GM21825 (cell line): Measurements from ENCODE around the gene MYOCD.

Experiments
- ATAC-seq: cut with Tn5 transposase; IDR thresholded peaks from one replicate; pipeline ENCODE4 v1.9.1; 2021; ENCODE audit warnings: mild to moderate bottlenecking, moderate library complexity; ENCODE audit not compliant: unreplicated experiment

Gene MYOCD

DNA sequence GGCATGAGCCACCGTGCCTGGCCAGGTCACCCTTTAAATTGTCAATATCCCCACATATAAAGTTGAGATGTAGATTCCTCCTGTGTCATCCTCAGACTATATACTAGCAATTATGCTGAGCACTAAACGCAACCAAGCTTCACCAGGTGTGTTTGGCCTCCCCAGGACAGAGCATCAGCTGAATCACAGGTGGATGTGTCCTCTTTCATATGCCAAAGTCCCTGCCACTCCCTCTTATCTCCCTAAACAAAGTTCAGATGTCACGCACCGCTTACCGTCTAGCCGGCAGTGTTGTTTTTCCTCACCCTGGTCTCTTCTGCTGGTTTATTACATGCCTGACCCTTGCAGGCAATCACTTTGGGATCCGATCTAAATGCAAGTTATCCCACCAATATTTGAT, 79.8 kb downstream of the MYOCD start:
- ATAC-seq: no peak

DNA sequence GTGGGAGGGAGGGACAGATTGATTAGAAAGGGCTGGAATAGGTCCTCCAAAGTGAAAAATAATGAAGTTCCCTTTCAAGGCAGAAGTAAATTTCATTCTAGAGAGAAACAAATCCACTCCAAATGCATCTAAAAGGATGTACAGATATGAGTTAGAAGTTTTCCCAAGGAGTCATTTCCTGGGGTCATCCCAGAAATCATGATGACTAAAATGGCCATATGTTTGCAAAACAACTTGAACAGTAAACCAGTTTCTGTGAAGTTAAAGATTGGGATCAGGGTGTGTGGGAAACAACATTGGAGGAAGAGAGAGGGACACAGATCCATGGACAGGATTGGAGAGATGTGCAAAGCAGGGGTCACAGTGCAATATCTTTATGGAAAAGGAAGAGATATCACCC, 91.1 kb downstream of the MYOCD start:
- ATAC-seq: no peak

DNA sequence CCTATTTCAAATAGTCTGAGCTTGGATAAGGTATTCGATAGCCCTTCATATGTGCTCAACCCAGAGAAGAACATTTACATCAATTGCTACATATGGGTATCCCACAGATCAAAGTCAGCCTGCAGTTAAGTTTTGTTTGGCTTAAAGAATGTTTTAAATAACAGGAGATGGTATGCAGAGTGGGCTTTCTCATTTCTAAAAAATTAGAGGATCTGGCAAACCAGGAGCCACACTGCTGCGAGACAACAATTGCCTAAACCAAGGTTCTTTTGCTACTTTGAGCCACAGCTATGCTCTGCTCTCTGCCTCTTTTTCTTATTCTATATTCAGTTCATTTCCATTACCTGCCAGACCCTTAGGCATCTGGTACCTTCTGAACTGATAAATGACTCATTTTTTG, 93.4 kb downstream of the MYOCD start:
- no peak for ATAC-seq

DNA sequence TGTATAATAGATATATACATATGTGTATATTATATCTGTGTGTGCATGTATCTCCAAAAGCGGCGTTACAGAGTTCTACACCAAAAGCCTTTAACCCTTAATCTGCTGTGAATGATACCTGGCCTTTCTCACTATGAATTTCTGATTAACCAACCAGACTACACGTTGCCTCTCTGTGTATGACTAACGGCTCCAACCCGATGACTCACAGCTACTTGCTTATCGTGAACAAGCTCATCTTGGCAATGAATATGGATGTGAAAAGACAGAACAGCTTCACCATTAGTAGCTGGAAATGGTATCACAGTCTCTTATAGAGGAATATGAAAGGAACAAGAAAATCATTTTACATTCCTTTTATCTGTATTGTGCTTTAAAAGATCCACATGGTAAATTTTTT, 99.9 kb downstream of the MYOCD start:
- no peak for ATAC-seq

DNA sequence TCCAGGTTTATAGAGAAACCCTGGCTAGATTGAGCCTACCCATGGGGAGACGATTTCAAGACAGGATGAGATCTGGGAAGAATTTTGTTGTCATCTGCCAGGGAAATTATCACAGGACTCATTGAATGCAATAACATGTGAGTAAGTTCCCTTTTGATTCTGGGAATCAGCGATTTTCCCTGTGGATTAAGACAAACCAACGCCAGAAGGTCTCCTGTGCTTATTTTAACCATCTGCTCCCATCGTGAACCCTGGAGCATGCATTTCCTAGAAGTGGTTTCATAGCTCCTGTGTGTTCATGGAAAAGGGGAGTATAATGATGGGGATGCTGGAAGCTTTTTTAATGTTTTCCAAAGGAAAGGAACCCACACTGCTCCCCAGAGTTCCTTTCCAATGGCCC, 102.6 kb downstream of the MYOCD start:
- no peak for ATAC-seq

DNA sequence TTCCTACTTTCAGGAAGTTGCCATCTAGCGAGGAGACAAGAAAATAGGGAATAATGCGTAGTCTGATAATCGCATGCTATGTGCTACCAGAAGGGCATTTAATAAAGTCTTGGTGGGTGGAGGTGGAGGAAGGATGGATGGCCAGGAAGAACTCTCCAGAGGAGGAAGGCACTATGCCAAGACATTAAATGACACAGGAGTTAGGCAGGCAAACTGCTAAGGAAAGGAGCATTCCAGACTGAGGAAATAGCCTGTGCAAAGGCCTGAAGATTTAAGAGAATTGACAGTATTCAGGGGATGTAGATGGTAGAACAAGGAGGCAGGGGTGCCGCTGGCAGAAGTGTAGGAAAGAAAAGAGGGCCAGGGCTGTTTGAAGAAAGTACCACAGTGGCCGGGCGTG, 104.3 kb downstream of the MYOCD start:
- ATAC-seq: no peak

DNA sequence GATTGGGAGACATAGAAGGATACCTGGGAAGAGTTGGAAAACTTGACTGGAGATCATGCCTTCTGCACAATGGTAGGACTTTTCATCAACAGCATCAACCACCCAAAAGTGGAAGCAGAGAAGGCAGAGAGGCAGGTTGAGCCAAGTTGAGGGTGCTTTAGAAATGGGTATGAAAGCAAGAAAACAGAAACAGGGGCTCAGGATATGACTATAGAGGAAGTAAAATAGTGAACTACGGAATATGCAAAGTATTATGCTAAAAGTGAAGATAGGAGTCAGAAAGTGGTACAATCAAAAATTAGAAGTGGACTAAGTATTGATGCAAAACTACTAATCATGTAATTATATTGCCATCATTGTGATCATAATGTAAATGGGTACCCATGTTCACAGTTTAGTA, 107.5 kb downstream of the MYOCD start:
- ATAC-seq: no peak

DNA sequence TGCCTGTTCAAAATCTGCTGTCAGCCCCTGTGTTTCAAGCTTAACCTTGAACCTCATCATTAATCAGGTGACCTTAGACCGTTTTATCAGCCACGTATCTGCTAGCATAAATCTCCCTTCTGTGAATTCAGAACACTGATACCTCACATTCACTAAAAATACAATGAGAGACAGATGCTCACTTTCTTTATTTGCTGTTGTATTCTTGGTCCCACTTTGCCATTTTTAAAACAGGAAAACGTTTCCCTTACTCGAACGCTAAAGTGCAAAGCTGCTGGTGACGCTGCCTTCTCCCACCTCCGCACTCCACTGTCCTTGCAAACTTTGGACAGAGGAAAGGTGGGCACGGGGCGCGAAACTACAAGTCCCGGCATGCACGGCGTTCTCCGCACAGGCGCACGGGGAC, 123.4 kb downstream of the MYOCD start:
- peak; percentile 91 for ATAC-seq

DNA sequence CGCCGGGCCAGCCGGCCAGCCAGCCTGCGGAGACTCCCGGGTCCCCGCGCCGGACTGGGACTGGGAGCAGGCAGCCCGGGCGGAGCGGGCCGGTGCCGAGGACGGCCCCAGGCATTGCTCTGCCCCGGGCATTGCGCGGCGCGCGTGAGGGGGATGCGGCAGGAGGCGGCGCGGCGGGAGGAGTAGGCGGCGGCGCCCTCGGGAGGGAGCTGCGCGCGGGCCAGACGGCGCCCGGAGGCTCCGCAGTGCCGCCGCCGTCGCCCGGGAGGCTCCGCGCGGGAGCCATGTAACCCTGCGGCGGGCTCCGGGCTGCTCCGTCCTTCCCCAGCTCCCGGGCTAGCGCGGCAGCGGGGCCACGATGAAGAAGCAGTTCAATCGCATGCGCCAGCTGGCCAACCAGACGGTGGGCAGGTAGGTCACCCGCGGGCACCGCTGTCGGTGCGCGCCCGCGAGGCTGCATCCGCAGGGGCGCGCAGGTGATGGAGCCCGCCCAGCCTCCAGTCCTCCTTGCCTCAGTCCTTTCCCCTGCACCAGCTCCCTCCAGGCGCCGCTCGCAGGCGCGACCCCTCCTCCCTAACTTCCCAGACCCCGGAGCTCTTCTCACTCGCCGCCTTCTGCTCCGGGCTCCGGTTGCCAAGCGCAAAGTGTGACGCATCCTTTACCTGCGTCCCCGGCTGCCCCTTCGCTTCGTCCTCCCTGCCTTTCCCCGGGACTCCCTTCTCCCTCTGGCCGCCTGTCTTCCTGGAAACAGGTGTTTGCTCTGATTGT, 124.0 kb downstream of the MYOCD start, which contains the start of gene ARHGAP44:
Gene ARHGAP44, plus strand, starts transcription at position 18 of the 768 bp plus-strand sequence. Its CDS starts 341 bp downstream, at position 359.
- peak; percentile 75 for ATAC-seq

DNA sequence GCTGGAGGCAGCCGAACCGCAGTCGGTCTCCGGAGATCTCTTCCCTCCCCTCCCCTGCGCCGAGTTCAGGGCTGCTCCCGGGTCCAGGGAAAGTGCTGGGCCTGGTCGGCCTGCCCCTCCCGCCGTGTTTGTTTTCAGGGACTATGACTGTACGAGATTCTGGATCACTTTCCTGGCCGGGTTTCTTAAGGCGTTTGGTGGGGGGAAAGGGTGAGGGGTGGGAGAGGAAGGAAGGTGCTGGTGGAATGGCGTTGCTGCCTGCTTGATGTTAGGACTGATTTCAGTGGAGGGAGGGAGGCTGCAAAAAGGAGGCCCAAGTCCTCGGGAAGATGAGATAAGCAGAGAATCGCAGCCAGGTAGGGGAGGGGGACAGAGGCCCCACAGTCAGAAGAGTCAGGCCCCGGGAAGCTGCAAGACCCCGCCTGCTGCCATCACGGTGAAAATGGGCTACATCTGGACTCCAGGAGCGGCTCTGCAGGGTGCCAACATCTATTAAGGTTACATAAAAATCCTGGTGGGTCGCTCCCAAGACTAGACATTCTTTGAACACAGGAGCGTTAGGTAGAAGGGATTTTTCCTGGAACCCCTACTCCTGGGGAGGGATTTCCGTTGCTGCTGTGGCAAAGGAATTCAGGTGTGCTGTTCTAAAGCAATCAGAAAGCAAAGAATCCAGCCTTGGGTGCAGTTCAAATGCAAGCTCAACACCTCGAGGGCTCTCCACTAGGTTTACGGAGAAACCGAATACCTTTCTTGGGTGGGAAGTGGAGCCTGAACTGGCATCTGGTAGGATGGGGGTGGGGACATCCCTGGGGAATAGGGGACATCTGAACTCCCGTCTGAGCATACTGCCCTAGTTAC, 124.8 kb downstream of the MYOCD start:
- ATAC-seq: no peak

DNA sequence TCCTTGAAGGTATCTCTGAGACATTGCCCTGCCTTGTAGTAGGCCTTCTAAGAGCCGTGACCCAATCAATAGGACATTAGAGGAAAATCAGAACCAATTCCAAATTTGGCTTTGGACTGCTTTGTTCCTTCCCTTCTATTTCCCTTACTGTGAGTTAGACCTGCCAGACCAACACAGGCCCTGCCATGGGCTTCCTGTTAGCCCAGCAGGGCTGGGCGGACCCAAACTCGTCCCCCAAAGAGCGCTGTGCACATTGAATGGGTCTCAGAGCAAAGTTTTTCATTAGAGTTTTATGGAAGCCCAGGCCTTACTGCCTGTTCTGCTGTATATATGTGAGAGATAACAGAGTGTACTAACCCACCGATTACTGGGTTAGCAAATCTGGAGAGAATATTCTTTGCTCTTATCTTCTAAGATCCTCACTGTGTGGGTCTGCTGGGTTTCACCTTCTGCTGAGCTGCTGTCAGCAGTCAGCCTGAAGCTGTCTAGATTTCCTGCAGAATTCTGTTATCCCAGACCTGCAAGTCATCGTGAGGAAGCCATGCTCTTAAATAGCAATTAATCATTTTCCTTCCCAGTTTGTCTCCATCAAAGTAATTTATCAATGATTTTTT, 129.3 kb downstream of the MYOCD start:
- ATAC-seq: no peak

DNA sequence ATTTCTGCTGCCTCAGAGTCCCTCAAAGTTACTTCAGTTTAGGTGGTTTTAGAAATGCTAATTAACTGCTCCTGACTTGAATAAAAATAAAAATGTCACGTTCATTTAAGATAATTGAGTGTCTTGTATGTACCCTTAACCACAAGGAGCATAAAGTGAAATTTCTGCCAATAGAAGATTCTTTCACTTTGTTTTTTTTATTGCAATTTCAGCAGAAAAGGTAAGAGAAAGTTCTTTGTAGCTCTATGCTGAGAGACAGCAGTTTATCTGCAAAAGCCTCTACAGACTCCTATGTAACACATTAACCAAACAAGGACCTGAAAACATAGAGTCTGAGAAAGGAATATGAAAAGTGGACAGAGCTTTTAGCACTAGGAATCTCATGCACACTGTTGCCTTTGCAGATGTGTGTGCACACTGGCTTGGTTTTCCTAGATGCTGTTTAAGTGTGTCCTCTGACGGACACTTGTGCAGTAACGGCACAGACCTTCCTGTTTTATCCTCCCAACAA, 135.2 kb downstream of the MYOCD start:
- no peak for ATAC-seq

DNA sequence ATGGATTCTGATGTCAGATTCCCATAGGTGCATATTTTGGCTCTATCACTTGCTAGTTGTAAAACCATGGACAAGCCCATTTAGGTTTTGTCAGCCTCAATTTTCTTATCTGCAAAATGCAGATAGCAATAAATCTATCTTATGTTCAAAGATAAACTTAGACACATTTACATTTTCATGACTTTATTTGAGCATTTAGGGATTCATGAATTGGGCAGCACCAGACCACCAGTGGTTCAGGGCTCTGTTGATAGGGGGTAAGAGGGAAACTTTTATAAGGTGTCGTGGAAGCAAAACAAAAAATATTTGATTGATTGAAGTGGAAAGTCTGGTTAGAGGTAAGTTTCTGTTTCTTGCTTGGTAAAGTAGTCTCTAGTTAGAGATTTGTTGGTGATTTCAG, 140.9 kb downstream of the MYOCD start:
- no peak for ATAC-seq

DNA sequence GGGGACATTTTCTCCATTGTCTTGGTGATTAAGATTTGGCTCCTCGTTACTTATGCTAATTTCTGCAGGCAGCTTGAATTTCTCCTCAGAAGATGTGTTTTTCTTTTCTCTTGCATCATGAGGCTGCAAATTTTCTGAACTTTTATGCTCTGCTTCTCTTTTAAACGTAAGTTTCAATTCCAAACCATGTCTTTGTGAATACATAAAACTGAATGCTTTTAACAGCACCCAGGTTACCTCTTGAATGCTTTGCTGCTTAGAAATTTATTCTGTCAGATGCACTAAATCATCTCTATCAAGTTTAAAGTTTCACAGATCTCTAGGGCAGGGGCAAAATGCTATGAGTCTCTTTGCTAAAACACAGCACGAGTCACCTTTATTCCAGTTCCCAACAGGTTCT, 143.0 kb downstream of the MYOCD start:
- ATAC-seq: no peak

DNA sequence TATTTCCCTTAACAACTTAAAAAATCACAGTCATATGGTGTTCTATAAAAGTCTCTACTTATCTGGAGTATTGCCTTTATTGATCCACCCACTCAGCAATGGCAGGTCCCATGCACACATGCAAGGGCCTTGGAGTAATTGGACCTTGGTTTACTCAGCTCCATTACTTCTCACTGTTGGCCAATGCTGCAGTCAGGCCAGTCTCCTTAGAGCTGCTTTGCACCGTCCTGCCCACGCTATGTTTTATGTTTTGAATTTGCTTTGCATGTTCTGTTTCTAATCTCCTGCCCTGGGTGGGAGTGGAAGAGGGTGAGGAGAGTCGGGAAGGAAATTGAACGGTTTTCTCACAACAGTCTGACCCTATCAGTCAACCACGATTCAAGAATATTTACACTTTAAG, 147.2 kb downstream of the MYOCD start:
- ATAC-seq: no peak

DNA sequence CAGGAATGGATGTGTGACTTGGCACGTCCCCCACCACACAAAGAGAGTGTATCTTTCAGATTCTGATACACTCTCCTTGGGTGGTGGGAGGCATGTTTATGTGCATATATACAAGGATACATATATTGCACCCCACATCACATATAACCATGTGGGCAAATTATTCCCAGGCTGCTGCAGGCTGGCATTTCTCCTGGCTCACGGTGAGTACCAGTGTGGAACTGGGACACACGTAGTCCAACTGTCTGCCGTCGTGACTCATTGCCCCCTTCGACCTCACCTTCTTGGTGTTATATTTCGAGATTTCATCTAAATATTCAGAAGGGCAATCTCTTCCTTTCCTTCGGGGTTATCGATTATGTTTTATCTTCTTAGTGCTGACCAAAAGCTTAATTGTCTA, 148.0 kb downstream of the MYOCD start:
- ATAC-seq: no peak

DNA sequence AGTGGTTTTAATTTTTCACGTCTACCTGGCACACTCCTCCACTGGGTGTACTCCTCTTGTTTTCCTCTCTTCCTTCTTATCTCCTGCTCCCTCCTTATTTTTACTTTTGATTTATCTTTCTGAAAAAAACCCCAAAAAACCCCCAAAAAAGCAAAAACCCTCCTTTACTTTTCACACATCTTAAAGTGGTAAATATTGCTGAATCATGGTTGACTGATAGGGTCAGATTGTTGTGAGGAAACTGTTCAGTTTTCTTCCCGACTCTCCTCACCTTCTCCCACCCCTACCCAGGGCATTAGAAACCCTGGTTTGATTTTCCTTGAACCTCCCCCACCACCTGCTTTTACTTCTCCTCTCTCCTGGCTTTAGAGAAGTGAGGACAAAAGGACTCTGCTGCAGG, 149.0 kb downstream of the MYOCD start:
- ATAC-seq: no peak

DNA sequence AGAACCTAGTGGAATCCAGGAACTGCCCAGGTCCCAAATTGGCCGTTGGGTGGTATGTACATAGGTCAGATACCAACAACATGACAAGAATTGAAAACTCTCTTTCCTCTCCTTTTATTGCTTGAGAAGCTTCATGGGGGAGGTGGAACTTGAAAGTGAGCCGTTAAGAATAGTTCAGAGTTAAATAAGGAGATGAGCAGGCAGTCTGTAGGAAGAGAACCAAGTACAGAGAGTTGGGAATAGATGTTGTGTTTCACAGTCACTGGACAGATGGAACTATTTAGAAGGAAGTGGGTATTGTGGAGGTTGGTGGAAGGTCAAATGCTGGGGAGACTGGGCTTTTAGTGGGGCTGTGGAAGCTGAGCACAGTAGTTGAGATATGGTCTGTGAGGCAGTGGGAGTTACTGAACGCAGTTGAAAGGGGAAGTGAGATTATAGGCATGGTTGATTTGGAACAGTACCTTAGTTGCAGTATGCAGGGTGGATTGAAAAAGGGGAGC, 150.0 kb downstream of the MYOCD start:
- ATAC-seq: peak; percentile 98
